ENCODE results near the gene MYRF. TPM values are rescaled to one million over a fixed set of nuclear protein-coding genes. Genes with fewer than 3 reads are reported as not detected.

The MYRF gene
- total RNA-seq, 2 donors from 2014 or later = 4.6 to 15.6 TPM

DNA sequence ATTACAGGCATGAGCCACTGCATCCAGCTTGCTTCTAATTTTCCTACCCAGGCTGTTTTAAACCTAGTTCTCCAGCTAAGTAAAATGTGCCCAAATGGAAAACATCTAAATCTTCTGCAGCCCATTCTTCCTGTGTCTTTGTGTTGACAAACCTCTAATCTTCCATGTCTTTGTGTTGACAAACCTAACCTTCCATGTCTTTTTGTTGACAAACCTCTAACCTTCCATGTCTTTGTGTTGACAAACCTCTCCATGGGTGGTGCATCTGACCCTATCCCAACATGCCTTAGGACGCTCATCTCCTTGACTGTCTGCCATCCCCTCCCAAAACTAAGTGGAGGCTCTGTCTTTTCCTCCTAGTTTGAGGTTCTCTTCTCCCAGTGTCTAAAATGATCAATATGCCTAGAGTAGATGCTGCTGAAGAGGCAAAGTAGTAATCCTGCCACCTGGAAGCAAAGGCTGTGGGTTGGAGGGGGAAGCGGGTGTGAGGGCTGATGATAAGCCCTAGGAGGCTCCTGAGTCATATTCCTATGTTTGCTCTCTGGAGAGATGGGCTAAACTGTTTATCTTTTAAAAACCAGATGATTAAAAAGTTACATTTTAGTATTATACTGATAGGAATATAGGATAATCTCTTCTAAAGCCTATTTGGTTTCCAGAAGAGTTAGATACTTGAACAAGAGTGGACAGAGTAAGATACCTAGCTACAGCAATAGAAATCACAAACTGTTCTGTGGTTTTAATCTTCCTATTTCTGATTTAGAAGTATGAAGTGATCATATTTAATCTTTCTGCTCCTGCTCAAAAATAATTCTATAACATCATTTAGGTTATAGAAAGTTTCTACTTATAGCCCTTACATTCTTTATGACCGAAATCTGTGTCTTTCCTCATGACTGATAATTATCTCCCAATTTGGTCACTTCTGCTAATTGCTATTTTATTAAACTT, 48.2 kb downstream of the MYRF start:
- ATAC-seq (no peak), DNase-seq (no peak)
- intact Hi-C loops (cut with DNase I, micrococcal nuclease) = loop anchor here in 1 of 2 donors (10.0 kb wide), 1 partner anchor 94 kb away; the partner anchor contains the start of gene FADS3

DNA sequence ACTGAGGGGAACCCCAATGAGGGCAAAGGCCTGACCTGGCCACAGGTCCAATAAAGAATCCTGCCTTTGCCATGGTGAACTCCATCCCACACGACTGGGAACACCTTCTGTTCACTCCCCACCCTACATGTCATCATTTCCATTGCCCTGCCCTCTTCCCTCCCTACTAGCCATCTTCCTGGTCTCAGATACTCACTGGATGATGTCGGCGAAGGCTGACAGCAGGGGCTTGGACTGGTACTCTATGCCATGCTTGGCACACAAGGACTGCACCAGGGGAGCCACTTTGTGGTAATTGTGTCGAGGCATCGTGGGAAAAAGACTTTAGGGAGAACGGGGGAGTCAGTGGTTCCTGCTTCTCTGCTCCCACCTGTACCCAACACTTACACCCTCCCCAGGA, 50.2 kb downstream of the MYRF start:
- DNase-seq = no peak
- no peak for ATAC-seq
- intact Hi-C loops (cut with DNase I, micrococcal nuclease) = loop anchor here in 1 of 2 donors (10.0 kb wide), 1 partner anchor 92 kb away; the partner anchor contains the start of gene FADS3

DNA sequence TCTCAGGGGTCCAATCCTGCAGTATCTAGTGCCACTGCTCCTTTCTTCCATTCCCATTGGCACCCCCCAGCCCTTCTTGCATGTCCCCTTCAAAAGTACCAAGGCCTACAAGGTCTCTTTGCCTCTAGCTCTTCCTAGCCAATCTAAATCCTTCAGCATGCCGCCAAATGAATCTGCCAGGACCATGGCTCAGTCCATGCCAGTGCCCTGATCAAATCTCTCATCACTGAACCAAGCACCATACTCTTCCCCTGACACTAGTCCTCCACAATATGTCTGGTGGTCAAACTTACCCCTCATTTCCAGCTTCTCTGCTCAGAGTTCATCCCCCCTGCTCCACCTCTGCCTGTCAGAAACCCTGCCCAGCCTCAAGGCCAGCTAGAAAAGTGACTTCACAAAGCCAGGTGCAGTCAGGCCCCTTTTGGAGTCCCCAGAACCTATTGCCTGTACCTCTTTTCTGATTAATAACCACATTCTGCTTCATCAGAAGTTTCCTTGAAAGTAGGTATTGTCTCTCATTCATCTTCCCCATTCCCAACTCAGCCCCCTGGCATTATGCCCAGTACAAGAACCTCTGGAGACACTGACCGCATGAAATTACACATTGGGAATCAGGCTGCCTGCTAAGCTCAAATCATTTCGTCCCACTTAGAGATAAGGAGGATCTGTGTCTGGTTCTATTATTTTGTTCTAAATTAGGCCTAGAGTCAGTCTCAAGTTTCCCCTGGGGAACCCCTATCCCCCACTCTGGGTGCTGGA, 51.6 kb downstream of the MYRF start:
- no peak for DNase-seq
- intact Hi-C loops (cut with DNase I, micrococcal nuclease) = loop anchor here in 1 of 2 donors (10.0 kb wide), 1 partner anchor 91 kb away; the partner anchor contains the start of gene FADS3
- ATAC-seq = no peak

DNA sequence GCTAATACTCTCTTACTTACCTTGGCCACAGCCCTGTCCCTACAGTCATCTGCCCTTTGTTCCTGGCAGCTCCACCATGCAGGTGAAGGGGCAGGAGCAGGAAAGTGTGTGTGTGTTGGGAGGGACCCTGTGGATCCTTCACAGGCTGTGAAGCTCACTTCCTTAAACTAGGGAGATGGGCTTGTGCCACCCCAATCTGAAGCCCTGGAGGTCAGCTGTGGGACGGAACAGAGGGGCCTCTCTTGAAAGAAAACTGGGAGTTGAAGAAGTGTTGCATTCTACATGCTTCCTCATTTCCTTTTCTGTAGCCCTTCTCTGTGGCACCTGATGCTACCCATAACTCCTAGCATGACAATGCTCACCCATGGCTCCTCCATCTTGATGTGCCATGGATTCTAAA, 52.7 kb downstream of the MYRF start:
- intact Hi-C loops (cut with DNase I, micrococcal nuclease) = loop anchor here in 1 of 2 donors (10.0 kb wide), 1 partner anchor 90 kb away; the partner anchor contains the start of gene FADS3
- DNase-seq = no peak
- no peak for ATAC-seq

DNA sequence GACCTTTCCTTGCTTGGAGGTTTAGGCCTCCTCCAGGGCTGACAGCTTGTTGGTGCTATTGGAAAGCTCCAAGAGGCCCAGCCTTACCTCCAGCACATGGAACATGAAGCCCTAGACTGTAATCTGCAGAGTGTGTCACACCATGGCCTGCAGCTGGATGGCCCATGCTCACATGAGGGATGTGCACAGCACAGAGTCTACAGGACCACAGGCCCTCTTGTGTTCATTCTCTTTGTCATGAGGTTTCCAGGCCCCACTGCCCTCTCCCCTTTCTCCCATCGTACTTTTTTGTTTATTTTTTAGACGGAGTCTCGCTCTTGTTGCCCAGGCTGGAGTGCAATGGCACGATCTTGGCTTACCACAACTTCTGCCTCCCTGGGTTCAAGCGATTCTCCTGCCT, 54.3 kb downstream of the MYRF start:
- no peak for ATAC-seq
- DNase-seq = no peak
- intact Hi-C loops (cut with DNase I, micrococcal nuclease) = loop anchor here in 1 of 2 donors (10.0 kb wide), 1 partner anchor 88 kb away; the partner anchor contains the start of gene FADS3

DNA sequence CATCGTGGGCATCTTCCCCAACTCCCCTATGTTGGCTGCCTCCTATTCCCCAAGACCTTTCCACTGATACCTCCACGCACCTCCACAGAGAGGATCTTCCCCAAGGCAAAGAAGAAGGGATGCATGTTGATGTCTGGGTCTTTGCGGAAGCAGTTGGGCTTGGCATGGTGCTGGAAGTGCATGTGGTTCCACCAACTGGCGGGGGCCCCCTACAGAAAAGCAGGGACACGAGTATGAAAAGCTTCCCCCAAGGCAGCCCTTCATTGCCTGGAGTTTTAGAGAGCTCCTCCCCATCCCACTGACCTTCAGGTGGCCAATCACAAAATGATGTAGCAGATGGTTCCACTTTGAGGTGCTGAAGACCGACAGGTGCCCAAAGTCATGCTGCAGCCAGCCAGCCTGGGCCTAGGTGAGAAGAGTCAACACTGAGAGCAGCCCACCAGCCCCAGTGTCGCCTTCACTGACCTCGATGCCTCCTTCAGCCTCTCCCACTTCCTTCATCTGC, 58.3 kb downstream of the MYRF start:
- intact Hi-C loops (cut with DNase I, micrococcal nuclease) = no loop called here
- no peak for DNase-seq

DNA sequence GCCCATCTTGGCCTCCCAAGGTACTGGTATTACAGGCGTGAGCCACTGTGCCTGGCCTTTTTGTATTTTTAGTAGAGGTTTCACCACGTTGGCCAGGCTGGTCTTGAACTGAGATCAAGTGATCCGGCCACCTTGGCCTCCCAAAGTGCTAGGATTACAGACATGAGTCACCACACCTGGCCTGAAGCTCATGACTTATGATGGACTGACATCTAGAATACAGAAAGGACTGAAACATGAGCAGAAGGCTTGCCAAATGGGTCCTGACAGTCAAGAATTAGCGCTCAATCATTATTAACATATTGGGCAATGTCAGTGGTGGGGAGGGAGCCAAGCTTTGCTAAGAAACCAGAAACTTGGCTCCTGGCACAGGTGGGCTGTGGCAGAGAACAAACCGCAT, 59.4 kb downstream of the MYRF start:
- DNase-seq (no peak), ATAC-seq (no peak)
- intact Hi-C loops (cut with DNase I, micrococcal nuclease) = no loop called here

More for the DNA sequence above, 58.3 kb downstream of the MYRF start:
- no peak for ATAC-seq

DNA sequence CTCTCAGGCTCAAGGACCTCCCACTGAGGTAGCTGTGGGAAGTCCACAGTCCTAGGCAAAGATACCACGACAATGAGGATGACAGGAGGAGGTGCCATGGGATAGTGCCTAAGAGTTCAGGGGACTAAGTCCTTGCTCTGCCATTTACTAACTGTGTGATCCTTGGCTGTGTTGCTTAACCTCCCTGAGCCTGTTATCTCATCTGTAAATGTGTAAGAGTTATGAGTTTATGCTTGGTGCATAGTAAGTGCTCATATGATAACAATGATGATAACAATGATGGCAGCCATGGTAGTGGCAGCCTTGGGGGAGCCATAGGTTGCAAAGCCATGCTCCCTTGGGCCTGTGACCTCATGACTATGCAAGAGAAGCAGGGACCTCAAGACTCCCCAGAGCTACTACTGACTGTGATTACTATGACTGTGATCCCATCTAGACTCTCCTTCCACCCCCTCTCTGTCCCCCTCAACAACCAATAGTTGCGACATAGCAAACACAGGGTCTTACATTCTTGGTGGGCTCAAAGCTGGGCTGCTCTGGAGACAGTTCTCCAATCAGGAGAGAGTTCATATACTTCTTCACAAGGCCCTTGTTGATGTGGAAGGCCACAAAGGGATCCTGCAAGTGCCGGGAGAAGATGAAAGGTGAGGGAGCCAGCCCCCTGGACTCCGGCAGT, 60.4 kb downstream of the MYRF start:
- no peak for DNase-seq
- intact Hi-C loops (cut with DNase I, micrococcal nuclease) = no loop called here
- ATAC-seq = no peak

DNA sequence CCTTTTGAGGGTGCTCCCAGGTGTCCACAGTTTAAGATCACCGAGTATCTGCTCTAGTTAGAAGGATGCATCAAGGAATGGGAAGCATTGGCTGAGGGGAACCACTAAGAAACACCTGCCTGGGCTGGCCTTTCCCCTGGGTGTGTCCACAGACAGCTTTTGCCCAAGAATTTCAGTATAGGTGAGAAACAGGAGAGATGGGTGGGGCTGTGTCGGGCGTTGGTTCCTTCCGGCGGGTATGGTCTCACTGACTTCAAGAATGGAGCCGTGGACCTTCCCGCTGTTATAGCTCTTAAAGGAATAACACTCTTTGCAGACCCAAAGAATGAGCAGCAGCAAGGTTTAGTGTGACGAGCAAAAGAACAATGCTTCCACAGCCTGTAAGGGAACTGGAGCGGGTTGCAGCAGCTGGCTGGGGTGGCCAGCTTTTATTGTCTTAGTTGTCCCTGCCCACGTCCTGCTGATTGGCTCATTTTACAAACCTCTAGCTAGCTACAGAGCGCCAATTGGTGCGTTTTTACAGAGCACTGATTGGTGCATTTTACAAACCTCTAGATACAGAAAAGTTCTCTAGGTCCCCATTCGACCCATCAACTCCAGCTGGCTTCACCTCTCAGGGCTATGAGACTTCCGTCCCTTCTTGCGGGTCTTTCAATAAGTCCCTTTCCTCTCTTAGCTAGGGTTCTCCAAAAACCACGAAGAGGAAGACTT, 62.0 kb downstream of the MYRF start:
- intact Hi-C loops (cut with DNase I, micrococcal nuclease) = no loop called here
- ATAC-seq (peak; percentile 59), DNase-seq (peak; percentile 53 to 55)

DNA sequence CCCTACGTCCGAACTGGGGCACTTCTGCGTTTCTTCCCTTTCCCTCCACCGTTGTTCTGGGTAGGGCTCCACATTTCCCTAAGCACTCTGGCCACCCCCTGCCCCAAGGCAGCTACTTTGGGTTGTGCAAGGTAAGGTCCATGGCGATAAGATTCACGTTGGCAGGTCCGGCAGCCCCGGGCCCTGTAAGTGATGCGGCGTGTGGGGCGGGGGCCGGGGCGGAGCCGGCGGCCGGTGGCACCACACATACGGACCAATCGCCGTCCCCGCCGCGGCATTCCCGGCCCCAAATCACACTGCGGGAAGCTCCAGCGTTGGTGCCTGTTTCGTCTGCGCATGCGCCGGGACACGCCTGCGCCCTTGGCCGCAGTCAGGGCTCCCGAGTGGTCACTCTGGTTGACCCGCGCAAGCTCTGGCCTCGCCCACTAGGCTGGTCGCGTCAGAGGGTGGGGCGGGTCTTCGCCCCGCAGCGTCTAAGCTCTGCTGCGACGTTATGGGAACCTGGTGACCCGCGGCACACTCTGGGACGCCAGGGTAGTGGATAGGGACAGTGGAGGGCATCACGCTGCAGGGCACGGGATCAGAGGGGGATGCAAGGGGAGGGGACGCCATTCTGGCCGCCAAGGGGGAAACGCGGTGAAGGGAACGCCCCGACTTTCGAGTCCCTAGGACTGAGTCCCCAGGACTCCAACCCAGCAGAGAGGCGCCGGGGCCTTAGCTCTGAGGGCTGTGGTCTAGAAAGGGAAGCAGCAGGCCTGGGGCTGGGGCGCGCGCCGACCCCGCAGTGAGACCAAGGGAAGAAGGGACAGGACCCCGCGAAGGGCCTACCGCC, 62.7 kb downstream of the MYRF start:
- intact Hi-C loops (cut with DNase I, micrococcal nuclease) = no loop called here
- DNase-seq = peak; percentile 89 to 93
- peak; percentile 82 for ATAC-seq

DNA sequence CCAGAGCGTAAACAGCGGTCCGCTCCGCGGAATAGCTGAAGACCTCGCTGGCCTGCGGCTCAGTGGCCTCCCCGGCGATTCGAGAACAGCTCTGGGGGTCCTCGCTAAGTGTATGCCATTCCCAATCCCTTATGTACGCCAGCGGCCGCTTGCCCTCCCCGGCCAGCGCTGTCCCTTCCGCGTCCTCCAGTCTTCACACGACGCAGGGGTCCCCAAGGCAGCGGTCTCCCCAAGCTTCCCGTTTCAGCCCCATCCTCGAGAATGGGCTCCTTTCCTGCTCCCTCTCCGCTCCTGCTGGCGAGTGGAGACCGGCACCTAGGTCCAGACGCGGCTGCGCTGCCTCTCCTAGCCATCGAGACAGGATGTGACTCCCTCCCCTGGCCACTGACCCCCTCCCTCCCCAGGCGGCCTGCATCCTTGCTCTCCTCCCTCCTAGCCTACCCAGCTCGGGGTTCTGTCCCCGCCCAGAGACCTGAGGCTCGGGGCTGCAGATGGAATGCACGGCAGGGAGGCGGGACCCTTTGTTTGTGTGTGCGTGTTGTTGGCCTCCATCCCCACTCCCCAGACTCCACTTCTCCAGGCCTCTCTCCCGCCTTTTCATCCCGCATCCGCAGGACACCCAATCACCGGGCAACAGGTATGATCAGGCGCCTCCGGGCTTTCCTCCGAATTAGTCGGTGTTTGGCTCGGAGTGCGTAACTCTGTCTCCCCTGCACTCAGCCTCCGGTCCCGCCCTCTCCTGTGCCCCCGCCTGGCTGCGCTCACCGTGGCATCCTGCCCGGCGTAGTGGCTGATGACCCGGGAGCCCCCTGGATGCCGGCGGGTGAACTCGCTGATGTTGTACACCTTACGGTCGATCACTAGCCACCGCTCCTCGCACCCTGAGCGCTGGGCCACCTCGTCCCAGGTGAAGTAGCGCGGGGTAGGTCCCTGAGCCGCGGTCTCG, 63.6 kb downstream of the MYRF start:
- ATAC-seq (peak; percentile 5), DNase-seq (peak; percentile 52 to 57)
- intact Hi-C loops (cut with DNase I, micrococcal nuclease) = no loop called here

DNA sequence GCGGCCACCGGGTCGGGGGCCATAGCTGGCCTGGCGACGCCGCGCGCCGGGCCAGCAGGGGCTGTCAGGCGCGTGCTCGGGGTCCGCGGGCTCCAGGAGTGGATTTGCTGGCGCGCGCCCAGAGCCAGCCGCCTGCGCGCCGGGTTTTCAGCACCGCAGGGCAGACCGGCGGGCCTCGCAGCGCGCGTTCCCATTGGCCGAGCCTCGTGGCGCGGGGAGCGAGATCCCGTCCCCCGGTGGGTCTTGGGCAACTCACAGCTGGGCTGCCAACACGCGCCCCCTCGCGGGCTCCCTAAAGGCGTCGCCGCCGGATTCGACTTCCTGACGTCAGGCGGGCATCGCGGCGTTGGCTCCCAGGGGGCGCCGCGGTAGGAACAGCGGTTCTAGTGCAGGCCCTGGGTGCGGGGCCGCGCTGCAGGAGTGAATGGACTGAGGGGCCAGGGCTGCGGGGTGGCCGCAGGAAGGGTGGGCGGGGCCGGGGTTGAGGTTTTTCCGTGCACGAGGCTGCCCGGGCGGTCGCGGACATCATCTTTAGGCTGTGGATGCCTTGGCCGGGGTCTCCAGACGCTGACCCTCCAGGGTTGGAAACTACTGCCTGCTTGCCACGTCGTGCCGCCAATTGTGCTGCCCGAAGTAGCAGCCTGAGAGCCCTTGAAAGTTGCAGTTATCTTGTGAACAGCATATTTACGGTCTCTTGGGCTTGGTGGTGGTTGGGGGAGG, 64.5 kb downstream of the MYRF start, which contains the start of gene FADS1:
TSS of gene FADS1 (minus strand) at position 268 of the 720 bp plus-strand sequence. CDS start at position 194, 74 bp downstream.
- peak; percentile 22 for ATAC-seq
- intact Hi-C loops (cut with DNase I, micrococcal nuclease) = no loop called here

DNA sequence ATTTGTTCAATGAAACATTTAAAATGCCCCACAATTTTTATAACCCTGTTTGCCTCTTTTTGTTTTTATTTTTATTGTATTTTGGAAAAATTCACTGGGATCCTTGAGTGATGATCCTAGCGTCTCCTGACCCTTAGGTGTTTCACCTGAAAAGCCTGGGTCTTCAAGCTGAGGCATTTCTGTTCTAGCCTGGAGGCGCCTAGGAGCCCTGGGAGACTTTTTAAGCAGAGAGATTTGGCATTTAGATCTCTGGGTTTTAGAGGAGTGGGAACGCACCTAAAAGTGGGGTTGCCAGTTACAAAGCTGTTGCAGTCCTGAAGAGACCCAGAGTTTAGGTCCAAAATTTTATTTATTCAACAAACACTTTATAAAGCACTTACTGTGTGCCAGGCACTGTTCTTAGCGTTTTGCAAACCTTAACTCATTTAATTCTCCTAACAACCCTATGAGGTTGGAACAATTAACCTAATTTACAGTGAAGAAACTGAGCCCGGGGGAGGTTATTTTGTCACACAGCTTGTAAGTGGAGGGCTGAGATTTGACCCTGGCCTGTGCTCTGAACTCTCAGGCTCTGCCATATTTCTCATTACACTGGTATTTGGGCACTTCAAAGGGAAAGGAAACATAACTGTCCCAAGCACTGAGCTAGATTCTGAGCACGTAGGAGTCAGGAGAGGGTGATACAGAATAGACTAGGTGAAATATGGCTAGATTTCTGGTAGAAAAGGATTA, 65.2 kb downstream of the MYRF start:
- DNase-seq (no peak), ATAC-seq (no peak)
- intact Hi-C loops (cut with DNase I, micrococcal nuclease) = no loop called here

More for the DNA sequence above, 64.5 kb downstream of the MYRF start, which contains the start of gene FADS1:
- peak; percentile 84 to 87 for DNase-seq

DNA sequence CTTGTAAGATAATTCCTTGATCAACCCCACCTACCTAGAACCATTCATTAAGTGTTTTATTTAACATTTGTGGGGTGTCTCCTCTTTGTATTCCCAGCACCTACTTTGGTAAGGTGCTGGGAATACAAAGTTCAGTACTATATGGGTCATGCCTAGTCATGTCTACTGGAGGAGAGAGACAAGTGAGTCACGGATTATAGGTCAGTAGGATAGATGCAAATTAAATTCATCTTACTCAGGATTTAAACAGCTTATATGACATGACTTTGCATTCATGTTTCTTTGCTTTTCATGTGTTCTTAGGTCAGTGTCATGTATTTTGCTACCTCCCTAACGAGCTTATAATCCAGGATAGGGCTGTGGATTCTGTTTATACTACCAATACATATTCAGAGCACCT, 67.7 kb downstream of the MYRF start:
- intact Hi-C loops (cut with DNase I, micrococcal nuclease) = no loop called here
- DNase-seq (no peak), ATAC-seq (peak; percentile 58)

All from left colon (tissue), 2 donors.